Activated CD4-positive, alpha-beta T cell treated with anti-CD3 and anti-CD28 coated beads for 1 hour (primary cell): ENCODE measurements around the gene TWNK.

Source experiments
- DNase-seq: peaks from one replicate; pipeline ENCODE4 v3.0.0-alpha.2; 2020

TWNK gene

DNA sequence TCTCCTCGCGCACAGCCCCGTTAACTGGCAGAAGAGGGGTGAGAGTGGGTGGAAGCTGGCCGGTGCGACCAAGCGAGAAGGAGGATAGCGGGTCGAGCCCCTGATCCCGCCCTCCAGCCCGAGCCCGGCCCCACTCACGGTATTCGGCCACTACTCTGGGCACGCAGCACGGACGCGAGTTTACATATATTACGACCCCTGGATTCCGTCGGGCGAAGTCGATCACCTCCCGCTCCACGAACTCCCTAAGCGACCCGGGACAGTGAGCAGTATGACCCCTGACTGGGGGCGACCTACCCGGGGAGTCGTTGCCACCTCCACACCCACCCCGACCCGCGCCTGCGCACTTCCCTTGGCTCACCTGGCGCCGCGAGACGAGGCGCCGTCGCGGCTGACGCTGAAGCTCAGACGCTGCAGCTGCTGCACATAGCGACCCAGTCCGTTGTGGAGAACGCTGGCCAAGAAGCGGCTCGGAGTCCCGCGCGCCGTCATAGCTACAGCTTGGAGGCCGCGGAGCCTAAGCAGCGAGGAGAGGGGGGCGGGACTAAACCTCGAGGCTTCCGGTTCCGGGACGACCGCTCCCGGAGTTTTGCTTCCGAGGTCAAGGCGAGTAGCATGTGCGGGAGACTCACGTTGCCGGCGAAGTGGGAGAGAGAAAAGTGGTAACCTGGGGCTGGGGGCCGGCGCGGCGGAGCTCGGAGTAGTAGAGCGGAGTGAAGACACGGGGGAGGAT lies at the start of gene TWNK, which contains the start of gene MRPL43:
Gene TWNK (plus strand): TSS at position 592 of the 733 bp plus-strand sequence. CDS start 668 bp downstream, outside the sequence.
Gene MRPL43 (minus strand): TSS at position 546 of the 733 bp plus-strand sequence. CDS start 54 bp downstream, at position 492.
- peak; percentile 76 for DNase-seq

GRCh38 chr10:100939763-100940344 lies 47.5 kb upstream of the TWNK start:
- DNase-seq, result no peak

DNA sequence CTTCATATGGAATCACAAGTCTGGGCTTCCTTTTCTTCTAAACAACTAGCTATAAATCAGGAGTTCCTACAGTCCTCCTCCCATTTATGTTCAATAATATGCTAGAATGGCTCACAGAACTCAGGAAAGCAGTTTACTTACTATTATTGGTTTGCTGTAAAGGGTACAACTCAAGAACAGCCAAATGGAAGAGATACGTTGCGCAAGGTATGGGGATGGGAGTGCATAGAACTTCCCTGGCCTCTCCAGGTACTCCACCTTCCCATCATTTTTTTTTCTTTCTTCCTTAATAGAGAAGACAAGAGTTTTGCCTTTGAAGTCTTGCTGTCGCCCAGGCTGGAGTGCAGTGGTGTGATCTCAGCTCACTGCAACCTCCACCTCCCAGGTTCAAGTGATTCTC lies 45.1 kb upstream of the TWNK start:
- DNase-seq, result no peak

- no peak for DNase-seq
These were observed 43.8 kb upstream of the TWNK start for GRCh38 chr10:100943508-100943907.

GRCh38 chr10:100945754-100946153 lies 41.6 kb upstream of the TWNK start:
- no peak for DNase-seq

- no peak for DNase-seq
These were observed 38.4 kb upstream of the TWNK start for GRCh38 chr10:100948916-100949315.

- DNase-seq, result no peak
These were observed 27.1 kb upstream of the TWNK start for GRCh38 chr10:100960251-100960650.

GRCh38 chr10:100962351-100963080 lies 24.8 kb upstream of the TWNK start:
- DNase-seq, result no peak

DNA sequence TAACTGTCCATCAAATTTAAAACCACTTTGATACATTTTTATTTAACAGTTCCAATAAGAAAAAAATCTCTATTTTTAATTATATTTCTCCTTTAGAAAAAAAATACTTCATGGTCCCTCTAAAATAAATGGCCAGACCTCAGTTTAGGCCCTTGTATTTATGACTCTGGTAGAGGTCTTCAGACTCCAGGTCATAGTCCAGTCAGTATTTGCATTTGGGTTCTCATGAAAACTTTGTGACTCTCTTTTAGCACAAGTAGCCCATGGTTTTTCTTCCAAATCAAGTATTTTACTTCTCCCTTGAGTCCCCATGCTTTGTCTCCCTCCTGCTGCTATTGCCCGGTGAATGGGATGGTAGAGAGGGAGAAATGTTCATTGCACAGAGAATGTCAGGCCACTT lies 23.5 kb upstream of the TWNK start:
- no peak for DNase-seq

DNA sequence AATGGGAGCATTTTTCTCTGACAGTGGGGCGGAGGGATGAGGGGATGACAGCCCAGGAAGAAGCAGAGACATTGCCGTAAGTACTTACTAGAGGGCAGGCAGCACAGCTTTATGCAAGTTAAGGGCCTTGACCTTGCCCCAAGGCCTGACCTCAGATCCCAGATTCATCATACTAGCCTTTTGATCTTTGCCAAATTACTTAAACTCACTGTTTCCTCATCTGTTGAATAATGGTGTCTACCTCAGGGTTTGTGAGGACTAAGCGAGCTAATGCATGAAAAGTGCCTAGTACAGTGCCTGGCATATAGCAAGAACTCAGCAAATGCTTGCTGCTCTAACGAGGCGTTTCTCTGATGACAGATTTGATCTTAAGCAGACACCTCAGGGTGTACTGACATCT lies 21.5 kb upstream of the TWNK start:
- DNase-seq, result no peak

GRCh38 chr10:100966887-100967286 lies 20.5 kb upstream of the TWNK start:
- DNase-seq, result no peak

- no peak for DNase-seq
These were observed 20.0 kb upstream of the TWNK start for GRCh38 chr10:100967332-100967731.

- DNase-seq, result no peak
These were observed 19.1 kb upstream of the TWNK start for GRCh38 chr10:100968062-100968736.

DNA sequence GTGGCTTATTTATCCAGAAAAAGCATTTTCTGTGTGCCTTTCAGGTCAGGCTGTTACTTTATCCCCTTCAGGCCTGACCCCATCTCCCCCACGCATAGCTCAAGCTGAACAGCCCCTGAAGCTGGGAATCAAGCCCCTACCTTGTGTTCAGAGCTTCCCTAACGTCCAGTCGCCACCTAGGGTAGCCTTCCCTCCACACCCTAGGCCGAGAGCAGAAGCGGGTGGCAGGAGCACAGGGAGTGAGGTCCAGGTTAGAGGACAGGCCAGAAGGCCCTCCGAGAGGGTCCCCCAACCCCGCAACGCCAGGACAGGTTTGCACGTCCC lies 18.5 kb upstream of the TWNK start:
- no peak for DNase-seq

- DNase-seq, result no peak
These were observed 17.9 kb upstream of the TWNK start, which contains the start of gene SEMA4G for GRCh38 chr10:100969187-100970075. Gene SEMA4G (plus strand): TSS chr10:100969504. CDS start chr10:100972913, 3,409 bp downstream.

DNA sequence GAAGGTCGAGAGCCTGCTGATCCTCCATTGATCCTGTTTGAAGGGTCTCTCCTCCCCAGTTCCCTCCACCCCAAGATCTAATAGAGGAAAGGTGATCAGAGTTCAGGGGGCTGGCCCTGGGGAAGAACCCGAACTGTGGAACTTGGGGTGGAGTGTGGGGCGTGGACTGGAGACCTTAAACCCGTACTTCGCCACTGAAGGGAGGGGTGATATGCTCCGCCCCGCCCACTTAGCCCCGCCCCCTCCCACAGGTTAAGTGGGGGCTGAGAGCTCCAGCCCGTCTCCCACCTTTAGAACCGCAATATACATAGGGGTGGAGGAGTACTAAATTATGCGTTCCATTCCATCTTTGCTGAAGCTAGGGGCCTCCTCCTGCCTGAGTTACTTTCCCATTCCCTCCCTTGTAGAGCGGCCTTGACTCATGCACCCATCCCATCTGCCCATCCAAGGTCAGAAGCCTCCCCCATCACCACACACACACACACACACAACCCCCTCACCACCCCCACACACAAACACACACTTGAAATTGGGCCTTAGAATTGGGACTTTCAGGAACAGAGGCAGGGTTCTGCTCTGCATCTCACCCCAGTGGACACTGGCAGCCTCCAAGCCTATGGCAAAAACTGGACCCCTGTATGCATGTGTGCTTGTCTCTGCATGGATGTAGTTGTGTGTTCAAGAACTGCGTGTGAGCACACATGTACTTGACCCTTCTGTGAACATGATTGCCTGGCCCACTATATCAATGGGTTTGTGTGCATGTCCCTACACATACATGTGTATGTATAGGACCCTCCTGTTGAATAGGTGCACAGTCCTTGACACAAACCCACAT lies 17.0 kb upstream of the TWNK start:
- no peak for DNase-seq

- DNase-seq, result no peak
These were observed 16.2 kb upstream of the TWNK start for GRCh38 chr10:100970914-100971811.

- no peak for DNase-seq
These were observed 15.0 kb upstream of the TWNK start for GRCh38 chr10:100972115-100972903.

- DNase-seq, result no peak
These were observed 14.3 kb upstream of the TWNK start for GRCh38 chr10:100972904-100973535.
